HEK293 (cell line): ENCODE measurements around the gene NELL1.

Experiments used
- CTCF ChIP-seq: fragments of 450-650 bp; formaldehyde crosslinking; IDR thresholded peaks from 2 replicates; pipeline ENCODE4 v1.5.1; 2016; ENCODE audit warnings: missing biosample characterization, missing genetic modification characterization
- KLF7 ChIP-seq: fragments of 450-650 bp; formaldehyde crosslinking; IDR thresholded peaks from 2 replicates; pipeline ENCODE4 v1.5.1; 2016; ENCODE audit warnings: missing biosample characterization, missing genetic modification characterization, borderline replicate concordance
- REPIN1 ChIP-seq: fragments of 450-650 bp; formaldehyde crosslinking; IDR thresholded peaks from 2 replicates; pipeline ENCODE4 v1.5.1; 2017; ENCODE audit warnings: missing biosample characterization, missing genetic modification characterization, low read depth
- ZBTB21 ChIP-seq: fragments of 450-650 bp; formaldehyde crosslinking; IDR thresholded peaks from 2 replicates; pipeline ENCODE4 v1.5.1; 2017; ENCODE audit warnings: missing biosample characterization, missing genetic modification characterization
- ZBTB8A ChIP-seq: fragments of 450-650 bp; formaldehyde crosslinking; IDR thresholded peaks from 2 replicates; pipeline ENCODE4 v1.5.1; 2016; ENCODE audit warnings: missing biosample characterization, missing genetic modification characterization
- ZNF629 ChIP-seq: fragments of 450-650 bp; formaldehyde crosslinking; IDR thresholded peaks from 2 replicates; pipeline ENCODE4 v1.5.1; 2017; ENCODE audit warnings: missing biosample characterization, missing genetic modification characterization
- TF ChIP-seq, protein P1 (sequence below): fragments of 450-650 bp; formaldehyde crosslinking; IDR thresholded peaks from 2 replicates; pipeline ENCODE4 v1.5.1; 2017; ENCODE audit warnings: missing biosample characterization, missing genetic modification characterization

DNA sequence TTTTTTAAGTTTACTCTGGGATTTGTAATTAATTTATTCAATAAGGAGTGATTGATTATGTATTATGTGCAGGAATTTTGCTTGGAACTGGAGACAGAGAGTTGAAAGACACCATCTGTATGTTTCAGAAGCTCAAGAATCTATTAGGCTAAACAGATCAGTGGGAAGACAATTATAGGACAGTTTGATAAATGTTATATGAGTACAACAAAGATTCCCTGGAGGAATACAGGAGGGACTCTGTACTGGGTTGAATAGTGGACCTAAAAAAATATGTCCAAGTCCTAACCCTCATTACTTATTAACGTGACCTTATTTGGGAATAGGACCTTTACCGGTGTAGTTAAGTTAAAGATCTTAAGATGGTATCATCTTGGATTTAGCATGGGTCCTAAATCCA lies 681.2 kb downstream of the NELL1 start:
- TF ChIP-seq CTCF (tag by site-specific recombination) (no peak), ZNF629 (tag by site-specific recombination) (no peak), KLF7 (tag by site-specific recombination) (no peak), REPIN1 (tag by site-specific recombination) (no peak), ZBTB21 (tag by site-specific recombination) (no peak), ZBTB8A (tag by site-specific recombination) (no peak)
- TF ChIP-seq, protein P1, sequence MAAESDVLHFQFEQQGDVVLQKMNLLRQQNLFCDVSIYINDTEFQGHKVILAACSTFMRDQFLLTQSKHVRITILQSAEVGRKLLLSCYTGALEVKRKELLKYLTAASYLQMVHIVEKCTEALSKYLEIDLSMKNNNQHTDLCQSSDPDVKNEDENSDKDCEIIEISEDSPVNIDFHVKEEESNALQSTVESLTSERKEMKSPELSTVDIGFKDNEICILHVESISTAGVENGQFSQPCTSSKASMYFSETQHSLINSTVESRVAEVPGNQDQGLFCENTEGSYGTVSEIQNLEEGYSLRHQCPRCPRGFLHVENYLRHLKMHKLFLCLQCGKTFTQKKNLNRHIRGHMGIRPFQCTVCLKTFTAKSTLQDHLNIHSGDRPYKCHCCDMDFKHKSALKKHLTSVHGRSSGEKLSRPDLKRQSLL (tag by site-specific recombination), result no peak
